HG03378 (cell line): ENCODE data around the gene MND1.

Experiments
- ATAC-seq: cut with Tn5 transposase; IDR thresholded peaks from one replicate; pipeline ENCODE4 v1.9.1; 2021; ENCODE audit warnings: mild to moderate bottlenecking, moderate library complexity; ENCODE audit not compliant: unreplicated experiment

MND1 gene

DNA sequence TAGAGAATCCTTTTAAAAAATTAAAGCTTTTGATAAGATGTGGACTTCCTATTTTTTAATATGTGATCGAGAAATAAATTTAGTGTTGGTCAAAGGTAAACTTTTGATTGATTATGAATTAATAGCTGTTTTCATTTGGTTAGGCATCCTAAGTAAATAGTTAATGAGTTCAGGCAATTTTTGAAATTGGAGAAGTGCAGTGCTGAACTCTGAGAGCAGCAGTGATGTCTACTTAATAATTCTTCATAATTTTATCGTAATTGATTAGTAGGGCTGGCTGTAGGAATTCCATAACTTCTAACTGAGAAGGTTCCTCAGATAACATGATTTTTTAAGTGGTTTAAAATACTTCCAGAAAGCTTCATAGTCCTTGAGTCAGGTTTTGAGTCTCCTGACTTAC is 1.5 kb downstream of the MND1 start:
- no peak for ATAC-seq

DNA sequence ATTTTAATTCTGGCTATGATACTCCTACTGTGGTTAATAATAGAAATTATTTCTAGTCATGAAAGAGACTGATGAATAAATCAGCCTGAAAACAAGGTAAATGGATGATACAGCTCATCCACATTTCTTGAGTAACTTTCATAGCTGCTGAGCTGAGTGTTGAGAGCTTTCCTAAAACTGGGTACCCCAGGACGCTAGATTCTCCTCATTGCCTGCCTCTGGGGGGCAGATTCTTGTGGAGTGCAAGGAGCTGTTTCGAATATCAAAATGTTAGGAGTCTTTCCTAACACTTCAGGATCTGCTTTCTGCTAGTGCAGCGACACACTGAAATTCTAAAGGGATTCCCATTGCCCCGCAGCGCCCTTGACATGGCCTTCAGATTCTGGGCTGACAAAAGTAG is 2.1 kb downstream of the MND1 start:
- ATAC-seq: no peak

- ATAC-seq: no peak
Measured at GRCh38 chr4:153347117-153347516, 2.6 kb downstream of the MND1 start.

DNA sequence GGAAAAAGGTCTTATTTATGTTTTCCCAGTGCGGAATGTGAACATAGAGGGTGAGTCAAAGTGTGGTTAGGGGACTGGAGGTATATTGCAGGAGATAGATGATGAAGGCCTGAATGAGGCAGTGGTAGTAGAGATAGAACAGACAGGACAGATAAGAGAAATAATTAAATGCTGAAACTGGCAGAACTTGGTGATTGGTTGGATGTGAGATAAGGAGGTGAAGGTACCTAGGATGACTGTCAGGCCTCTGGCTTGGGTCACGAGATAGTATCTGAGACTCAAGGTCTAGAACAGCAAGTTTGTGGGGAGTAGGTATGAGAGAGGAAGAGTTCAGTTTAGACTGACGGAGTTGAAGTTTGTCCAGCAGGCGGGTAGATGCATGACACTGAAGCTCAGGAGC is 3.5 kb downstream of the MND1 start:
- ATAC-seq: no peak

- no peak for ATAC-seq
Measured at GRCh38 chr4:153349206-153349805, 4.8 kb downstream of the MND1 start.

- no peak for ATAC-seq
Measured at GRCh38 chr4:153362184-153362583, 17.7 kb downstream of the MND1 start.

- ATAC-seq: no peak
Measured at GRCh38 chr4:153364061-153364460, 19.6 kb downstream of the MND1 start.

DNA sequence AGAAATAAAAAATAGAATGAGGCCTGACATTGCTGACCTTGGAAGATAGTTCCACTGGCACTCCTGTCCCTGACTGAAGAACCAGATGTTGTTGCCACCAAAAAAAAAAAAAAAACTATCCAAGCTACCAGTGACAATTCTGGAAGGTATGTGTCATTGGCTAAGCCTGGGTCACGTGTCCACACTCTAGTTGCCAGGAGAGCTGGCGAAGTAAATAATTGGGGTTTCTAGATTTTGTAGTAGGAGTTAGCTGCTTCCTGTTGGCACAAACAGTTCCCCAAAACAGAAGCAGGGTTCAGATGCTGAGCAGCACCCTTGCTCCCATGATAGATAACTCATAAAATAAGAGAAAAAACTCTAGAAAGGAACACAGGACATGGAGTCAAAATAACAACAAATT is 20.5 kb downstream of the MND1 start:
- ATAC-seq: no peak

- ATAC-seq: no peak
Measured at GRCh38 chr4:153366486-153366885, 22.0 kb downstream of the MND1 start.

DNA sequence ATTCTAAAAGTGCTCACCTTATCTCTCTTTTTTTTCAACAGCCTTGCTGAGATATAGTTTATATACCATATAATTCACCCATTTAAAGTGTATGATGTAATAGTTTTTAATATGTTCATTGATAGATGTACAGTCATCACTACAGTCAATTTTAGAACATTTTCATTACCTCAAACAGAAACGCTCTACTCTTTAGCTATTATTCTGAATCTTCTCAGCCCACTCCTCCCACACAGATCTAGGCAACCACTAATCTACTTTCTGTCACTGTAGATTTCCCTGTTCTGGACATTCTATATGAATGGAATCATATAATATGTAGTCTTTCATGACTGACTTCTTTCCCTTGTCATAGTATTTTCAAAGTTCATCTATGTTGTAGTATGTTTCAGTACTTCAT is 22.6 kb downstream of the MND1 start:
- ATAC-seq: no peak

DNA sequence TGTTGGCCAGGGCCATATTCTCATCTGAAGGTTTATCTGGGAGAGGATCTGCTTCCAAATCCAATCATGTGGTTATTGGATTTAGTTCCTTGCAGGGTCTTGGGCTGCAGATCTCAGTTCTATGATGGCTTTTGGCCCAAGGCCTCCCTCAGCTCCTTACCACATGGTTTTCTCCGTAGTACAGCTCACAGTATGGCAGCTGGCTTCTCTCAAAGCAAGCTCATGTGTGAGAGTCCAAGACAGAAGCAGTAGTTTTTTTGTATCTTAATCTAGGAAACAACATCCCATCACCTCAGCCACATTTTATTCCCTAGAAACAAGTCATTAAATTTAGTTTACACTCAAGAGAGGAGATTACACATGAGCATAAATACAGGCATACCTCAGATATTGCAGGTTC is 24.5 kb downstream of the MND1 start:
- ATAC-seq: no peak

DNA sequence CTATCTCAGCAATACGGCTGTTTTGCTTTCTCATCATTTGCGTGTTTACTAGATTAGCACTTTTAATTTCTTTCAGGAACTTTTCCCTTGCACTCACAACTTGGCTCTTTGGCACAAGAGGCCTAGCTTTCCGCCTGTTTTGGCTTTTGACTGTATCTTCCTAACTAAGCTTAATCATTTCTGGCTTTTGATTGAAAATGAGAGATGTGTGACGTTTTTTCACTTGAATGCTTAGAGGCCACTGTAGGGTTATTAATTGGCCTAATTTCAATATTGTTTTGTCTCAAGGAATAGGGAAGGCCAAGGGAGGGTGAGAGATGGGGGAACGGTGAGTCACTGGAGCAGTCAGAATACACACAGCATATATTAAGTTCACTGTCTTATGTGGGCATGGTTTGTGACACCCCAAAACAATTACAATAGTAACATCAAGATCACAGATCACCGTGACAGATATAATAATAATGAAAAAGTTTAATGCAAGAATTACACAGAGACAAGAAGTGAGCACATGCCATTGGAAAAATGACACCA is 27.3 kb downstream of the MND1 start:
- no peak for ATAC-seq

GRCh38 chr4:153372967-153373562 is 28.6 kb downstream of the MND1 start:
- ATAC-seq: no peak

- no peak for ATAC-seq
Measured at GRCh38 chr4:153374442-153374841, 30.0 kb downstream of the MND1 start.

GRCh38 chr4:153375303-153375702 is 30.8 kb downstream of the MND1 start:
- ATAC-seq: no peak

GRCh38 chr4:153383131-153383530 is 38.6 kb downstream of the MND1 start:
- ATAC-seq: no peak

DNA sequence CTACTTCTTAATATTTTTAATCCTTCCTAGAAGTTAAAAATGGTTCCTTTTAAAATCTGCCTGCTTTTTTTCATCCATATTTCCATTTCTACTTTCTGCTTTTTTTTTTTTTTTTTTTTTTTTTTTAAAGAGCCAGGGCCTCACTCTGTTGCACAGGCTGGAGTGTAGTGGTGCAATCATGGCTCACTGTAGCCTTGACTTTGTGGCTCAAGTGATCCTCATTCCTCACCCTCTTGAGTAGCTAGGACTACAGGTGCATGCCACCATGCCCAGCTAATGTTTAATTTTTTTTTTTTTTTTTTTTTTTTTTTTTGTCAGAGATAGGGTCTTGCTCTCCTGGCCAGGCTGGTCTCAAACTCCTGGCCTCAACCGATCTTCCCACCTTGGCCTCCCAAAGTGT is 39.7 kb downstream of the MND1 start:
- no peak for ATAC-seq

DNA sequence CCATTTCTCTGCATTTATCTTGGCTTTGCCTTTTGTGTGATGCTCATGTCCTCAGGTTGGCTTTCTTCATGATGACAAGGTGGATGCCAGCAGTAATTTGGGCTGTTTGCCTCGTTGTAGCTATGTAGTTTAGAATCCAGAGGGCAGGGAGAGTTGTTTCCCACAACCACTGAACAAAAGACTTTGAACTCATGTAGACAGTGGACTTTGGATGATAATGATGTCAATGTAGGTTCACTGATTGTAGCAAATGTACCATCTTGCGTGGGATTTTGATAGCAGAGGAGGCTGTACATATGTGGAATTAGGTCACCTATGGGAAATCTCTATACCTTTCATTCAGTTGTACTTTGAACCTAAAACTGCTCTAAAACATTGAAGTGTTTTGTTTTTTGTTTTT is 41.3 kb downstream of the MND1 start:
- no peak for ATAC-seq

DNA sequence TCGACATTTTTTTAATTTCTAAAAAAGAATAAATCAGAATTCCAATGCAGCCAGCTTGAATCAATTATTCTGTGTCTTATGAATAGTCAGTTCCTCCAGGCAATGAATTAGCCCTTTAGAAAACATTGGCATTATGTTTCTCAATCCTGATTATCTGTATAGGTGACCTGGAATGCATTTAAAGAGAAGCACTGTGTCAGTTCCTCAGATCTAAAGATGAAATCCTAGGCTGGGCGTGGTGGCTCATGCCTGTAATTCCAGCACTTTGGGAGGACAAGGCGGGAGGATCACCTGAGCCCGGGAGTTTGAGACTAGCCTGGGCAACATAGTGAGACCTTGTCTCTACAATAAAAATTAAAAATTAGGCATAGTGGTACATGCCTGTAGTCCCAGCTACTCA is 43.5 kb downstream of the MND1 start:
- ATAC-seq: no peak

GRCh38 chr4:153393397-153393796 is 48.9 kb downstream of the MND1 start:
- no peak for ATAC-seq

DNA sequence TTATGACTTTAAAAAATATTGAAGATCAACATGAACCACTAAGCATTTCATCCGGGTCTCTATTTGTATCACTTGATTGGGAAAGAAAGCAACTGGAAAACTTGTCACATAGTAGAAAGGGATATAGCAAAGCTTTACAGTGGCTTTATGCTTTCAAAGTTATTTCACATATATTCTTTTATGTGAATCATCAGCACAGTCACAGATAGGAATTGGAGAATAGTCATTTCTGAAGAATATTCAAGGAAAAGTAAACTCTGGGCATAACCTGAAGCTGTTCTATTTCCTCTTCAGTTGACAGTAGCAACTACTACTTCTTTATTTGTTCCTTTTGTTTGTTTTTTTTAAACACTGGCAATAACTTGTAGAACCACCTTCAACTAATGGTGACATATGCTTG is 50.5 kb downstream of the MND1 start:
- no peak for ATAC-seq

- ATAC-seq: no peak
Measured at GRCh38 chr4:153398713-153399112, 54.2 kb downstream of the MND1 start.

- ATAC-seq: no peak
Measured at GRCh38 chr4:153399358-153399757, 54.9 kb downstream of the MND1 start.
